Heart left ventricle (tissue), 13 donors: ENCODE measurements around the gene PTPRN2.

Source experiments
- CTCF ChIP-seq, 12 donors: fragments of 200-600 bp; sonication (generic) in 4 of 12; IDR thresholded peaks; one replicate each; pipeline versions ENCODE4 v1.5.0 to v1.8.0; 2018 to 2022; ENCODE audit warnings: antibody characterized with exemption in 12 of 12, mild to moderate bottlenecking in 5 of 12
- POLR2A ChIP-seq, 2 donors: fragments of 450-650 bp; IDR thresholded peaks; one replicate each; pipeline ENCODE4 v1.6.1; 2017; ENCODE audit warnings: antibody characterized with exemption in 2 of 2, mild to moderate bottlenecking in 2 of 2, moderate library complexity in 2 of 2
- donor health status: ischemic (EF 13 %, LVEDD 7.1; RV severe dilation, severe dysfunction).
- donor health status: DM: no; HTN: yes; CAD: no.
- donor health status: DM: no; HTN: no; CAD: no.
- donor health status: ischemic (EF 25% LVEDD 6.9; RV normal size, moderate dysfunction).
- donor health status: ischemic (EF 25% LVEDD 5.7; RV mildly dilated, moderate dysfunction).
- donor health status: ischemic (EF 35%, LVEDD 5.7; RV mildly dilated, moderate dysfunction).
- donor health status: nonischemic (EF 11% LVEDD 7.7; RV severe dilation, severe dysfunction).
- donor health status: DM: yes; HTN: yes; CAD: no.
- donor health status: PGD.
- donor health status: ischemic (EF 29% LVEDD 5.4; RV normal size, mild dysfunction).
- donor health status: nonischemic (EF 23%, LVEDD 6.1; RV moderate dilation, normal function).

- TF ChIP-seq CTCF (IDR thresholded peaks at IDR 0.05): no peak
- no peak for TF ChIP-seq POLR2A (IDR thresholded peaks at IDR 0.05)
Measured at GRCh38 chr7:157767506-157768197, 820.0 kb downstream of the PTPRN2 start.
